Spleen (tissue), 7 donors: ENCODE data around the gene SIM2.

ENCODE experiments used
- POLR2A ChIP-seq, 3 donors: fragments of 450-650 bp; IDR thresholded peaks; one replicate each; pipeline ENCODE4 v1.5.1; 2017; ENCODE audit warnings: antibody characterized with exemption in 3 of 3, mild to moderate bottlenecking in 1 of 3
- POLR2AphosphoS5 ChIP-seq, 3 donors: sonication (generic); formaldehyde crosslinking; IDR thresholded peaks; one replicate each; pipeline ENCODE4 v1.5.1; 2017; ENCODE audit warnings: antibody characterized with exemption in 3 of 3
- TF ChIP-seq, protein P1 (sequence below), 11 experiments: fragments of 200-600 bp in 7 of 11; fragments of 450-650 bp in 4 of 11; sonication (generic) in 4 of 11; IDR thresholded peaks in 8 of 11; conservative IDR thresholded peaks in 3 of 11; 1 replicate in 7 of 11; 2 replicates in 4 of 11; pipeline versions ENCODE4 v1.4.0 to v1.8.0; 2016 to 2021; ENCODE audit warnings: antibody characterized with exemption in 11 of 11, inconsistent platforms in 4 of 11, mild to moderate bottlenecking in 1 of 11
- donor health status: DM: no; HTN: no; CAD: no; lungs with moderate emphysema.
- donor health status: DM: no; HTN: no; CAD: no.
- donor health status: DM: no; HTN: no; CAD: no.

DNA sequence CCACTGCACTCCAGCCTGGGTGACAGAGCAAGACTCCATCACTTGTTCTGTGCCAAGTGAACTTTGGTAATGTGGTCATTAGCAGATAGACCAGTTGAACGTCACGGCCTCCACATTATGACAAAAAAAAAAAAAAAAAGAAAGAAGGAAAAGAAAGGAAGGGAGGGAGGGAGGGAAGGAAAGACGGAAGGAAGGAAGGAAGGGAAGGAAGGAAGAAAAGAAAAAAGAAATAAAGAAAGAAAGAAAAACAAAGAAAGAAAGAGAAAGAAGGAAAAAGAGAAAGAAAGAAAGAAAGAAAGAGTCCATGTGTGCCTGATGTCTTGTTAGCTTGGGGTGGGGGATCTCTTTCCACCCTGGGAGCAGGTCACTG lies 45.3 kb downstream of the SIM2 start:
- TF ChIP-seq, protein P1, sequence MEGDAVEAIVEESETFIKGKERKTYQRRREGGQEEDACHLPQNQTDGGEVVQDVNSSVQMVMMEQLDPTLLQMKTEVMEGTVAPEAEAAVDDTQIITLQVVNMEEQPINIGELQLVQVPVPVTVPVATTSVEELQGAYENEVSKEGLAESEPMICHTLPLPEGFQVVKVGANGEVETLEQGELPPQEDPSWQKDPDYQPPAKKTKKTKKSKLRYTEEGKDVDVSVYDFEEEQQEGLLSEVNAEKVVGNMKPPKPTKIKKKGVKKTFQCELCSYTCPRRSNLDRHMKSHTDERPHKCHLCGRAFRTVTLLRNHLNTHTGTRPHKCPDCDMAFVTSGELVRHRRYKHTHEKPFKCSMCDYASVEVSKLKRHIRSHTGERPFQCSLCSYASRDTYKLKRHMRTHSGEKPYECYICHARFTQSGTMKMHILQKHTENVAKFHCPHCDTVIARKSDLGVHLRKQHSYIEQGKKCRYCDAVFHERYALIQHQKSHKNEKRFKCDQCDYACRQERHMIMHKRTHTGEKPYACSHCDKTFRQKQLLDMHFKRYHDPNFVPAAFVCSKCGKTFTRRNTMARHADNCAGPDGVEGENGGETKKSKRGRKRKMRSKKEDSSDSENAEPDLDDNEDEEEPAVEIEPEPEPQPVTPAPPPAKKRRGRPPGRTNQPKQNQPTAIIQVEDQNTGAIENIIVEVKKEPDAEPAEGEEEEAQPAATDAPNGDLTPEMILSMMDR (IDR thresholded peaks at IDR 0.05 in 8 of 11, conservative IDR thresholded peaks at IDR 0.05 in 3 of 11) = no peak
- TF ChIP-seq POLR2AphosphoS5 (IDR thresholded peaks at IDR 0.05) (no peak), POLR2A (IDR thresholded peaks at IDR 0.05) (no peak)
